Measurements from ENCODE around the gene SLC39A11.

Gene SLC39A11

GRCh38 chr17:72858826-72859495 is 233.5 kb downstream of the SLC39A11 start:
- H3K36me3 ChIP-seq: peaks cover 6% of the 10 kb centered on the region
- no peak overlapping the region for H3K4me3 ChIP-seq (ENCODE audit: low read depth, low read length)
- H3K27me3 ChIP-seq (ENCODE audit: insufficient read depth, low read depth, severe bottlenecking): no peaks in the 10 kb centered on the region
- peaks cover 12% of the 10 kb centered on the region for H3K9me3 ChIP-seq (ENCODE audit: severe bottlenecking)
- H3K27ac ChIP-seq: no peak overlapping the region
- DNase-seq: no peak
- TF ChIP-seq CTCF (IDR thresholded peaks at IDR 0.05; ENCODE audit: low read depth, low read length): no peak

- TF ChIP-seq CTCF (IDR thresholded peaks at IDR 0.05; ENCODE audit: low read depth, low read length): no peak
- peaks cover 13% of the 10 kb centered on the region for H3K36me3 ChIP-seq
- peak overlapping the region; percentile 20; the same call in 1 of the 2 replicates for H3K27ac ChIP-seq
- H3K27me3 ChIP-seq (ENCODE audit: insufficient read depth, low read depth, severe bottlenecking): no peaks in the 10 kb centered on the region
- DNase-seq: no peak
- H3K4me3 ChIP-seq (ENCODE audit: low read depth, low read length): no peak overlapping the region
- peaks cover 7% of the 10 kb centered on the region for H3K9me3 ChIP-seq (ENCODE audit: severe bottlenecking)
Observed at GRCh38 chr17:72853440-72854415, 238.8 kb downstream of the SLC39A11 start.

- H3K27ac ChIP-seq: no peak overlapping the region
- H3K36me3 ChIP-seq: peaks cover 14% of the 10 kb centered on the region
- no peak for TF ChIP-seq CTCF (IDR thresholded peaks at IDR 0.05; ENCODE audit: low read depth, low read length)
- H3K4me3 ChIP-seq (ENCODE audit: low read depth, low read length): no peak overlapping the region
- DNase-seq: no peak
- no peaks in the 10 kb centered on the region for H3K27me3 ChIP-seq (ENCODE audit: insufficient read depth, low read depth, severe bottlenecking)
- H3K9me3 ChIP-seq (ENCODE audit: severe bottlenecking): no peaks in the 10 kb centered on the region
Observed at GRCh38 chr17:72852277-72852938, 240.1 kb downstream of the SLC39A11 start.

- peaks cover 22% of the 10 kb centered on the region for H3K36me3 ChIP-seq
- no peak for TF ChIP-seq CTCF (IDR thresholded peaks at IDR 0.05; ENCODE audit: low read depth, low read length)
- H3K9me3 ChIP-seq (ENCODE audit: severe bottlenecking): no peaks in the 10 kb centered on the region
- H3K27me3 ChIP-seq (ENCODE audit: insufficient read depth, low read depth, severe bottlenecking): no peaks in the 10 kb centered on the region
- no peak for DNase-seq
- no peak overlapping the region for H3K4me3 ChIP-seq (ENCODE audit: low read depth, low read length)
- no peak overlapping the region for H3K27ac ChIP-seq
Observed at GRCh38 chr17:72850410-72851118, 241.9 kb downstream of the SLC39A11 start.

- DNase-seq: no peak
- Histone ChIP-seq H3K36me3 (peaks cover 35% of the 10 kb centered on the region), H3K9me3 (ENCODE audit: severe bottlenecking) (no peaks in the 10 kb centered on the region), H3K4me3 (ENCODE audit: low read depth, low read length) (no peak overlapping the region), H3K27ac (no peak overlapping the region), H3K27me3 (ENCODE audit: insufficient read depth, low read depth, severe bottlenecking) (no peaks in the 10 kb centered on the region)
- no peak for TF ChIP-seq CTCF (IDR thresholded peaks at IDR 0.05; ENCODE audit: low read depth, low read length)
Observed at GRCh38 chr17:72846399-72846798, 246.1 kb downstream of the SLC39A11 start.

All from WERI-Rb-1 (cell line).